PC-3 (cell line): ENCODE data around the gene DOK3. TPM values are rescaled to one million over a fixed set of nuclear protein-coding genes. Genes with fewer than 3 reads are reported as not detected.

Experiments used
- ATAC-seq: fragments of 200-7000 bp; cut with Tn5 transposase; 2 replicates; pipeline ENCODE4 v1.9.1; 2020; ENCODE audit warnings: mild to moderate bottlenecking, moderate library complexity
- BruUV-seq: library from RNA; stranded (reverse); fragments of 400-500 nt; replicated peaks from 2 replicates; lab custom pipeline; 2021; lab: Mats Ljungman, UMichigan
- CTCF ChIA-PET: fragments of 300-600 bp; sonication (Branson Sonifier 250); formaldehyde crosslinking; loops from one replicate; lab custom pipeline; 2022; ENCODE audit warnings: antibody characterized with exemption; lab: Charles Lee
- POLR2A ChIA-PET: fragments of 300-600 bp; sonication (Branson Sonifier 250); formaldehyde crosslinking; loops from one replicate; lab custom pipeline; 2022; ENCODE audit warnings: antibody characterized with exemption; ENCODE audit not compliant: unreplicated experiment; lab: Charles Lee
- DNase-seq: peaks from one replicate; pipeline ENCODE4 v3.0.0-alpha.2; 2015
- H2AFZ ChIP-seq: fragments of 300-600 bp; sonication (generic); 2 replicates; pipeline ENCODE4 v1.6.0; 2016; ENCODE audit warnings: antibody characterized with exemption, low read length
- H3F3A ChIP-seq: fragments of 300-600 bp; sonication (generic); one replicate; pipeline ENCODE4 v1.6.0; 2017; ENCODE audit warnings: antibody characterized with exemption, low read length, control low read depth, mild to moderate bottlenecking; ENCODE audit not compliant: unreplicated experiment
- H3K27ac ChIP-seq: fragments of 300-600 bp; sonication (generic); 2 replicates; pipeline ENCODE4 v1.5.1; 2016; ENCODE audit warnings: mild to moderate bottlenecking, low read length
- H3K27me3 ChIP-seq: fragments of 300-600 bp; sonication (generic); 2 replicates; pipeline ENCODE4 v1.6.1; 2016; ENCODE audit warnings: low read length, mixed read lengths
- H3K36me3 ChIP-seq: fragments of 300-600 bp; sonication (generic); 2 replicates; pipeline ENCODE4 v1.6.1; 2016; ENCODE audit warnings: low read depth, mixed run types, low read length, mixed read lengths
- H3K4me1 ChIP-seq: fragments of 300-600 bp; sonication (generic); 2 replicates; pipeline ENCODE4 v1.5.1; 2016; ENCODE audit warnings: low read length; ENCODE audit not compliant: insufficient read depth
- H3K4me2 ChIP-seq: fragments of 300-600 bp; sonication (generic); 2 replicates; pipeline ENCODE4 v1.6.0; 2016; ENCODE audit warnings: low read length
- H3K4me3 ChIP-seq: fragments of 300-600 bp; sonication (generic); 2 replicates; pipeline ENCODE4 v1.5.1; 2016; ENCODE audit warnings: mild to moderate bottlenecking, low read length, mixed read lengths
- H3K79me2 ChIP-seq: fragments of 300-600 bp; sonication (generic); 2 replicates; pipeline ENCODE4 v1.6.1; 2017; ENCODE audit warnings: low read length, mixed read lengths
- H3K9ac ChIP-seq: fragments of 300-600 bp; sonication (generic); 2 replicates; pipeline ENCODE4 v1.6.0; 2016; ENCODE audit warnings: mild to moderate bottlenecking, low read length
- H3K9me2 ChIP-seq: fragments of 300-600 bp; sonication (generic); replicated peaks from 2 replicates; pipeline ENCODE4 v1.6.1; 2016; ENCODE audit warnings: mixed run types, low read length, mixed read lengths
- H3K9me3 ChIP-seq: fragments of 300-600 bp; sonication (generic); 2 replicates; pipeline ENCODE4 v1.6.1; 2016; ENCODE audit warnings: low read length, mixed read lengths
- H4K20me1 ChIP-seq: fragments of 300-600 bp; sonication (generic); 2 replicates; pipeline ENCODE4 v1.6.1; 2016; ENCODE audit warnings: low read length, mixed read lengths
- CTCF ChIP-seq: fragments of 300-600 bp; sonication (generic); conservative IDR thresholded peaks from 2 replicates; pipeline ENCODE4 v1.5.1; 2017; ENCODE audit warnings: antibody characterized with exemption, low read depth, mild to moderate bottlenecking, low read length
- EZH2 ChIP-seq: fragments of 300-600 bp; sonication (generic); IDR thresholded peaks from one replicate; pipeline ENCODE4 v1.6.1; 2017; ENCODE audit warnings: antibody characterized with exemption, mild to moderate bottlenecking, low read length; ENCODE audit not compliant: unreplicated experiment
- EZH2phosphoT487 ChIP-seq: fragments of 300-600 bp; sonication (generic); IDR thresholded peaks from 2 replicates; pipeline ENCODE4 v1.6.1; 2018; ENCODE audit warnings: mild to moderate bottlenecking, antibody characterized with exemption, low read length, borderline replicate concordance
- intact Hi-C: fragments of 100-400 bp; cut with micrococcal nuclease; formaldehyde crosslinking; loops from 2 replicates; pipeline ENCODE4 v1.9.0; 2023
- total RNA-seq: library from RNA; depleted of rRNA; stranded (reverse); fragments of >200 nt; gene quantifications from 2 replicates; pipeline ENCODE4 v1.2.3, GENCODE V29; 2014

DOK3 gene
- total RNA-seq, 1 experiment from 2014 or later = 6.2 TPM

DNA sequence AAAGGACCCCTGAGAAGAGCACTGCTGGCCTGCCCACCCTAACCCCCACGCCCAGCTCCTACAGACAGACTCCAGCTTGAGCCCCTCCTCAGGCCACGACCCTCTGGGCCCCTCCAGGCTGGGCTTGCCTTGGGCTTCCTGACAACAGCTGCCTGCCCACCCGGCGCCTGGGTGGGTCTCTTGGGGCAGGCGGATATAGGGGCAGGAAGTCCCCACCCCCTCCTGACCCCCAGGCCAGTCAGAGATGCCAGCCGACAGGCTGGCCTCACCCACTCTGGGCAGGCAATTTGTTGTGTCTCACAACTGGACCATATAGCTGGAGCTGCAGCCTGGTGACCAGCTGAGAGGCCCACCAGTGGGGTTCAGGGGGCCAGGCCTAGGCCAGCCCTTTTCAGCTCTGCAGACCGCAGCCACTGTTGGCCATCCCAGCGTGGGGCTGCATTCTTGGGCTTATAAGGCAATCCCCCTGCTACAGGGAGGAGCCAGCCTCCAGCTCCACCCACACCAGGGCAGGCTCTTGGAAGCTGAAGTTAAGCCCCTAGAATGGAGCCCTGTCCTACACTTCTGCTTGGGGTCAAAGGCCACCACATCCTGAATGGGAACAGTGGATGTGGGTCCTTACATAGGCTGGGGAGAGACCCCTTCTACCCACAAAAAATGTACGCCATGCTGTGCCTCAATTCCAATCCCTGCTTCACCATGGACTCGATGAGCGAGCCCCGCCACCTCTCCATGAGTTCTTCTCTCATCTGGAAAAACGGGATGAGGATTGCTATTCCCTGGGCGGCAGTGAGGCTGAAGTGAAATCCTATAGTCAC is 14.2 kb downstream of the DOK3 start:
- peaks cover 4% of the 10 kb centered on the region for H3F3A ChIP-seq
- no peak overlapping the region for H2AFZ ChIP-seq
- H3K4me2 ChIP-seq = peak overlapping the region; percentile 99
- no peaks in the 10 kb centered on the region for H3K9me3 ChIP-seq
- ATAC-seq = no peak
- H3K27me3 ChIP-seq = no peaks in the 10 kb centered on the region
- peaks cover 43% of the 10 kb centered on the region for H3K79me2 ChIP-seq
- peak overlapping the region; percentile 84 for H3K9ac ChIP-seq
- ChIA-PET POLR2A (interaction anchor here (0.9 to 1.0 kb wide), 2 partner anchors 51 to 194 kb away, joined by 3 to 4 read pairs; no protein-coding TSS in a partner anchor), CTCF (interaction anchor here (0.9 to 1.5 kb wide), 4 partner anchors 38 to 91 kb away, joined by 3 to 5 read pairs (median 4); no protein-coding TSS in a partner anchor)
- no peak for TF ChIP-seq EZH2phosphoT487
- no peak for TF ChIP-seq CTCF
- TF ChIP-seq EZH2 = no peak
- DNase-seq = peak; percentile 31
- BruUV-seq = TSS peak; percentile 41
- H3K27ac ChIP-seq = peak overlapping the region; percentile 93
- H4K20me1 ChIP-seq = peaks cover 8% of the 10 kb centered on the region; the same call in 1 of the 2 replicates
- H3K9me2 ChIP-seq = no peaks in the 10 kb centered on the region
- H3K36me3 ChIP-seq = peaks cover 26% of the 10 kb centered on the region
- peaks cover 41% of the 10 kb centered on the region for H3K4me1 ChIP-seq
- peak overlapping the region; percentile 76 for H3K4me3 ChIP-seq
- intact Hi-C loops = loop anchor here (2.0 to 5.0 kb wide), 2 partner anchors 93 to 193 kb away; partner anchors contain the start of genes PRELID1 and RAB24

GRCh38 chr5:177494346-177495195 is 15.1 kb downstream of the DOK3 start:
- POLR2A ChIA-PET = interaction anchor here (0.9 to 1.0 kb wide), 2 partner anchors 52 to 193 kb away, joined by 3 to 4 read pairs; no protein-coding TSS in a partner anchor
- no peaks in the 10 kb centered on the region for H3K9me3 ChIP-seq
- CTCF ChIA-PET = interaction anchor here (1.5 kb wide), 1 partner anchor 52 kb away, joined by 4 read pairs; no protein-coding TSS in a partner anchor
- H3K4me1 ChIP-seq = peaks cover 41% of the 10 kb centered on the region
- peak overlapping the region; percentile 99 for H3K4me2 ChIP-seq
- intact Hi-C loops = loop anchor here (5.0 kb wide), 1 partner anchor 192 kb away; the partner anchor contains the start of genes PRELID1 and RAB24
- H2AFZ ChIP-seq = no peak overlapping the region
- TF ChIP-seq EZH2phosphoT487 (no peak), CTCF (peak; percentile 54)
- no TSS peak for BruUV-seq
- DNase-seq = peak; percentile 90
- peaks cover 34% of the 10 kb centered on the region for H3K36me3 ChIP-seq
- peaks cover 4% of the 10 kb centered on the region for H3F3A ChIP-seq
- H3K27ac ChIP-seq = peak overlapping the region; percentile 93
- H3K9ac ChIP-seq = peak overlapping the region; percentile 66
- H3K27me3 ChIP-seq = no peaks in the 10 kb centered on the region
- peaks cover 8% of the 10 kb centered on the region; the same call in 1 of the 2 replicates for H4K20me1 ChIP-seq
- no peaks in the 10 kb centered on the region for H3K9me2 ChIP-seq
- peak; percentile 41 for ATAC-seq
- H3K4me3 ChIP-seq = peak overlapping the region; percentile 76
- peaks cover 43% of the 10 kb centered on the region for H3K79me2 ChIP-seq
